GM12878 (cell line): Measurements from ENCODE around the gene TARBP1. TPM values are rescaled to one million over a fixed set of nuclear protein-coding genes. Genes with fewer than 3 reads are reported as not detected.

ENCODE experiments used
- CEBPZ ChIP-seq: fragments of 150-350 bp; IDR thresholded peaks from 2 replicates; pipeline ENCODE4 v1.6.1; 2016; ENCODE audit warnings: low read depth, low read length
- CUX1 ChIP-seq: IDR thresholded peaks from 2 replicates; pipeline ENCODE4 v1.6.1; 2012; ENCODE audit warnings: improper control_type of control experiment, low read depth, low read length; ENCODE audit not compliant: insufficient replicate concordance
- EED ChIP-seq: sonication (generic); IDR thresholded peaks from 2 replicates; pipeline ENCODE4 v1.6.1; 2016; ENCODE audit warnings: antibody characterized with exemption, low read depth
- EP300 ChIP-seq, 2 experiments: fragments of 150-350 bp in 1 of 2; IDR thresholded peaks; 2 replicates each; pipeline ENCODE4 v1.6.1; 2011 to 2012; ENCODE audit warnings: low read depth in 2 of 2, low read length in 2 of 2, borderline replicate concordance in 1 of 2, improper control_type of control experiment in 1 of 2, inconsistent platforms in 1 of 2; ENCODE audit not compliant: control insufficient read depth in 1 of 2
- EZH2 ChIP-seq: IDR thresholded peaks from 2 replicates; pipeline ENCODE4 v1.6.1; 2012; ENCODE audit warnings: low read depth, mild to moderate bottlenecking, control low read depth, inconsistent platforms, low read length, borderline replicate concordance; ENCODE audit not compliant: control insufficient read depth
- HCFC1 ChIP-seq: fragments of 150-350 bp; IDR thresholded peaks from 2 replicates; pipeline ENCODE4 v1.6.1; 2014; ENCODE audit warnings: low read length
- JUNB ChIP-seq: IDR thresholded peaks from 2 replicates; pipeline ENCODE4 v1.6.1; 2016; ENCODE audit warnings: antibody characterized with exemption, mild to moderate bottlenecking
- MEF2B ChIP-seq: fragments of 450-650 bp; IDR thresholded peaks from 2 replicates; pipeline ENCODE4 v1.6.1; 2018; ENCODE audit warnings: mild to moderate bottlenecking, moderate library complexity; ENCODE audit not compliant: partially characterized antibody, poor library complexity, severe bottlenecking
- NFIC ChIP-seq: IDR thresholded peaks from 2 replicates; pipeline ENCODE4 v1.6.1; 2012; ENCODE audit warnings: low read depth, mild to moderate bottlenecking, inconsistent platforms, low read length, moderate library complexity
- POLR2A ChIP-seq: IDR thresholded peaks from 2 replicates; pipeline ENCODE4 v1.6.1; 2011; ENCODE audit warnings: low read depth, mild to moderate bottlenecking, low read length
- SIN3A ChIP-seq: IDR thresholded peaks from 2 replicates; pipeline ENCODE4 v1.6.1; 2012; ENCODE audit warnings: low read depth, low read length, improper control_type of control experiment
- ZBTB33 ChIP-seq: fragments of 450-650 bp; IDR thresholded peaks from 2 replicates; pipeline ENCODE4 v1.6.1; 2017; ENCODE audit warnings: mild to moderate bottlenecking
- polyA plus RNA-seq, 11 experiments: library from polyadenylated mRNA; depleted of rRNA in 4 of 11; unstranded in 6 of 11; stranded (reverse) in 5 of 11; fragments of >200 nt; fragmentation: Nextera tagmentation in 4 of 11; fragmentation: Illumina TruSeq in 1 of 11; extraction: Ambion mirVana in 4 of 11; extraction: Trizol in 1 of 11; gene quantifications; 1 replicate in 1 of 11; 2 replicates in 10 of 11; pipeline versions ENCODE4 v1.2.1 to v1.2.3, GENCODE V29; 2011 to 2016; ENCODE audit warnings: inconsistent platforms in 2 of 11, missing spikeins in 2 of 11, low read depth in 1 of 11
- total RNA-seq, 4 experiments: library from RNA; depleted of rRNA in 3 of 4; stranded (reverse); fragments of >200 nt in 3 of 4; fragmentation: Illumina TruSeq in 1 of 4; extraction: Trizol in 1 of 4; gene quantifications; 2 replicates each; pipeline versions ENCODE4 v1.2.1 to v1.2.3, GENCODE V29; 2013 to 2021

The TARBP1 gene
- total and polyA plus RNA-seq, 10 of the 15 experiments (the other 5 are each of a cell fraction or from before 2014, with no cell fraction given): 10.8 to 94.4 (median 35.3) TPM

GRCh38 chr1:234398849-234399381 lies 80.1 kb downstream of the TARBP1 start (continued):
- TF ChIP-seq ZBTB33 (no peak), MEF2B (peak; percentile 75), EED (no peak), SIN3A (no peak), JUNB (peak; percentile 85), CEBPZ (no peak), CUX1 (no peak), NFIC (peak; percentile 61), EP300 (IDR thresholded peaks at IDR 0.05; ENCODE audit: borderline replicate concordance in 1 of 2, control insufficient read depth in 1 of 2, low read depth in 2 of 2, low read length in 2 of 2) (peak in 1 of 2 experiments; percentile 77; a peak in 2 of 4 replicates), EZH2 (no peak), HCFC1 (no peak), POLR2A (no peak)
